GM23248 (cell line): Measurements from ENCODE around the gene ADARB1. TPM values are rescaled to one million over a fixed set of nuclear protein-coding genes. Genes with fewer than 3 reads are reported as not detected.

Experiments
- DNase-seq: peaks from one replicate; pipeline ENCODE4 v3.0.0-alpha.2; 2015
- H2AFZ ChIP-seq: fragments of 200-600 bp; sonication (generic); 2 replicates; pipeline ENCODE4 v1.6.1; 2016; ENCODE audit warnings: antibody characterized with exemption
- H3F3A ChIP-seq: fragments of 200-600 bp; sonication (generic); 2 replicates; pipeline ENCODE4 v1.6.1; 2016; ENCODE audit warnings: mild to moderate bottlenecking, antibody characterized with exemption, mixed run types; ENCODE audit not compliant: insufficient read depth
- H3K27ac ChIP-seq: fragments of 200-600 bp; sonication (generic); 2 replicates; pipeline ENCODE4 v1.5.1; 2016; ENCODE audit warnings: mild to moderate bottlenecking
- H3K27me3 ChIP-seq: fragments of 200-600 bp; sonication (generic); replicated peaks from 2 replicates; pipeline ENCODE4 v1.6.1; 2016; ENCODE audit warnings: mild to moderate bottlenecking; ENCODE audit not compliant: insufficient read depth
- H3K36me3 ChIP-seq: fragments of 200-600 bp; sonication (generic); 2 replicates; pipeline ENCODE4 v1.6.1; 2016; ENCODE audit warnings: low read depth, mild to moderate bottlenecking
- H3K4me1 ChIP-seq: fragments of 200-600 bp; sonication (generic); 2 replicates; pipeline ENCODE4 v1.6.1; 2016; ENCODE audit warnings: mild to moderate bottlenecking; ENCODE audit not compliant: insufficient read depth
- H3K4me2 ChIP-seq: fragments of 200-600 bp; sonication (generic); one replicate; pipeline ENCODE4 v1.6.1; 2016; ENCODE audit warnings: mild to moderate bottlenecking; ENCODE audit not compliant: unreplicated experiment
- H3K4me3 ChIP-seq: fragments of 200-600 bp; sonication (generic); 2 replicates; pipeline ENCODE4 v1.5.1; 2016; ENCODE audit warnings: mild to moderate bottlenecking
- H3K79me2 ChIP-seq: fragments of 200-600 bp; sonication (generic); 2 replicates; pipeline ENCODE4 v1.6.1; 2016; ENCODE audit warnings: mild to moderate bottlenecking; ENCODE audit not compliant: insufficient read depth
- H3K9ac ChIP-seq: fragments of 200-600 bp; sonication (generic); 2 replicates; pipeline ENCODE4 v1.6.1; 2016; ENCODE audit warnings: mild to moderate bottlenecking
- H3K9me2 ChIP-seq: fragments of 200-600 bp; sonication (generic); 2 replicates; pipeline ENCODE4 v1.6.1; 2016; ENCODE audit warnings: mixed run types, mild to moderate bottlenecking, moderate library complexity; ENCODE audit not compliant: insufficient read depth
- H3K9me3 ChIP-seq: fragments of 200-600 bp; sonication (generic); one replicate; pipeline ENCODE4 v1.6.1; 2017; ENCODE audit warnings: low read depth
- H4K20me1 ChIP-seq: fragments of 200-600 bp; sonication (generic); 2 replicates; pipeline ENCODE4 v1.6.0; 2016; ENCODE audit not compliant: insufficient read depth
- EZH2 ChIP-seq: fragments of 200-600 bp; sonication (generic); IDR thresholded peaks from 2 replicates; pipeline ENCODE4 v1.6.1; 2018; ENCODE audit warnings: antibody characterized with exemption, mild to moderate bottlenecking; ENCODE audit not compliant: insufficient read depth, poor library complexity, severe bottlenecking
- EZH2phosphoT487 ChIP-seq: fragments of 200-600 bp; sonication (generic); IDR thresholded peaks from 2 replicates; pipeline ENCODE4 v1.6.1; 2018; ENCODE audit warnings: antibody characterized with exemption, moderate library complexity, mild to moderate bottlenecking, low read depth; ENCODE audit not compliant: insufficient read depth
- WGBS, 2 experiments: methylation state at CpG; one replicate each; pipeline ENCODE4 v1.1.6; 2015 to 2017; ENCODE audit warnings: low lambda C conversion rate in 2 of 2, low coverage in 1 of 2; ENCODE audit errors: missing lambda C conversion rate in 2 of 2; 5-methylcytosine and 5-hydroxymethylcytosine counted together
- in situ Hi-C: fragments of 300-500 bp; cut with MboI; formaldehyde crosslinking; loops from 2 replicates; pipeline ENCODE4 v1.15.0; 2020
- polyA plus RNA-seq: library from polyadenylated mRNA; unstranded; fragments of >200 nt; fragmentation: Nextera tagmentation; extraction: Ambion mirVana; gene quantifications from 2 replicates; pipeline ENCODE4 v1.2.1, GENCODE V29; 2016
- total RNA-seq: library from RNA; depleted of rRNA; stranded (reverse); fragments of >200 nt; shearing (Covaris generic); gene quantifications from 2 replicates; pipeline ENCODE4 v1.2.3, GENCODE V29; 2014

The ADARB1 gene
- total and polyA plus RNA-seq, 2 experiments from 2014 or later, result 16.3 to 17.4 TPM

GRCh38 chr21:45052960-45053359, 21.4 kb upstream of the ADARB1 start:
- no peaks in the 10 kb centered on the region for H4K20me1 ChIP-seq
- WGBS, 2 experiments, result 94 to 96% methylated on average over 10 of the region's 10 CpGs
- no peak overlapping the region for H3K4me3 ChIP-seq
- H3K79me2 ChIP-seq, result no peaks in the 10 kb centered on the region
- H3F3A ChIP-seq, result peaks cover 29% of the 10 kb centered on the region
- no peaks in the 10 kb centered on the region for H3K9me3 ChIP-seq
- no peak for DNase-seq
- H3K27me3 ChIP-seq, result no peaks in the 10 kb centered on the region
- TF ChIP-seq EZH2phosphoT487 (no peak), EZH2 (no peak)
- no peak overlapping the region for H3K4me2 ChIP-seq
- H3K27ac ChIP-seq, result no peak overlapping the region
- H3K9ac ChIP-seq, result no peak overlapping the region
- H3K4me1 ChIP-seq, result peaks cover 42% of the 10 kb centered on the region
- no peaks in the 10 kb centered on the region for H3K36me3 ChIP-seq
- H2AFZ ChIP-seq, result no peak overlapping the region
- no peaks in the 10 kb centered on the region for H3K9me2 ChIP-seq
- in situ Hi-C loops, result no loop called here

GRCh38 chr21:45053561-45054226, 20.7 kb upstream of the ADARB1 start:
- no peaks in the 10 kb centered on the region for H3K9me2 ChIP-seq
- WGBS, 2 experiments, result 94 to 98% methylated on average over 8 of the region's 8 CpGs

GRCh38 chr21:45054227-45054926, 20.0 kb upstream of the ADARB1 start:
- no peak overlapping the region for H2AFZ ChIP-seq
- no peak overlapping the region for H3K9ac ChIP-seq
- TF ChIP-seq EZH2 (no peak), EZH2phosphoT487 (no peak)
- H3K4me1 ChIP-seq, result peaks cover 35% of the 10 kb centered on the region
- no peaks in the 10 kb centered on the region for H3K79me2 ChIP-seq
- H4K20me1 ChIP-seq, result no peaks in the 10 kb centered on the region
- H3K4me3 ChIP-seq, result no peak overlapping the region
- no peak overlapping the region for H3K4me2 ChIP-seq
- H3K27me3 ChIP-seq, result no peaks in the 10 kb centered on the region
- no peak for DNase-seq
- no peaks in the 10 kb centered on the region for H3K9me3 ChIP-seq
- in situ Hi-C loops, result no loop called here
- H3K36me3 ChIP-seq, result no peaks in the 10 kb centered on the region
- H3K9me2 ChIP-seq, result no peaks in the 10 kb centered on the region
- WGBS, 2 experiments, result 95 to 97% methylated on average over 18 of the region's 18 CpGs
- H3K27ac ChIP-seq, result no peak overlapping the region
- peaks cover 22% of the 10 kb centered on the region for H3F3A ChIP-seq

More at GRCh38 chr21:45053561-45054226, 20.7 kb upstream of the ADARB1 start:
- Histone ChIP-seq H3K4me1 (peaks cover 42% of the 10 kb centered on the region), H3K9ac (no peak overlapping the region), H3K27me3 (no peaks in the 10 kb centered on the region), H3K27ac (no peak overlapping the region), H4K20me1 (no peaks in the 10 kb centered on the region), H3K4me2 (no peak overlapping the region), H2AFZ (no peak overlapping the region), H3K9me3 (no peaks in the 10 kb centered on the region), H3K36me3 (no peaks in the 10 kb centered on the region), H3K4me3 (no peak overlapping the region), H3K79me2 (no peaks in the 10 kb centered on the region), H3F3A (peaks cover 26% of the 10 kb centered on the region)
- DNase-seq, result no peak
- in situ Hi-C loops, result no loop called here
- TF ChIP-seq EZH2 (no peak), EZH2phosphoT487 (no peak)

GRCh38 chr21:45054927-45055612, 19.3 kb upstream of the ADARB1 start:
- TF ChIP-seq EZH2, result no peak
- TF ChIP-seq EZH2phosphoT487, result no peak
- Histone ChIP-seq H3K4me2 (no peak overlapping the region), H3K27me3 (no peaks in the 10 kb centered on the region), H3K27ac (no peak overlapping the region), H3K4me1 (peaks cover 28% of the 10 kb centered on the region), H3F3A (peaks cover 15% of the 10 kb centered on the region; the same call in 1 of the 2 replicates), H2AFZ (no peak overlapping the region), H3K9me2 (no peaks in the 10 kb centered on the region), H3K4me3 (no peak overlapping the region), H4K20me1 (no peaks in the 10 kb centered on the region), H3K79me2 (no peaks in the 10 kb centered on the region), H3K9ac (no peak overlapping the region), H3K36me3 (no peaks in the 10 kb centered on the region), H3K9me3 (no peaks in the 10 kb centered on the region)
- WGBS, 2 experiments, result 96 to 97% methylated on average over 31 to 37 of the region's 37 CpGs
- in situ Hi-C loops, result no loop called here
- DNase-seq, result no peak
